ENCODE measurements around the gene MRPL20.
"Not testable (repeated sequence)": the region's sequence is repeated elsewhere in the genome, so short reads cannot be mapped to it uniquely, and the experiment has no call there.

MRPL20 gene

DNA sequence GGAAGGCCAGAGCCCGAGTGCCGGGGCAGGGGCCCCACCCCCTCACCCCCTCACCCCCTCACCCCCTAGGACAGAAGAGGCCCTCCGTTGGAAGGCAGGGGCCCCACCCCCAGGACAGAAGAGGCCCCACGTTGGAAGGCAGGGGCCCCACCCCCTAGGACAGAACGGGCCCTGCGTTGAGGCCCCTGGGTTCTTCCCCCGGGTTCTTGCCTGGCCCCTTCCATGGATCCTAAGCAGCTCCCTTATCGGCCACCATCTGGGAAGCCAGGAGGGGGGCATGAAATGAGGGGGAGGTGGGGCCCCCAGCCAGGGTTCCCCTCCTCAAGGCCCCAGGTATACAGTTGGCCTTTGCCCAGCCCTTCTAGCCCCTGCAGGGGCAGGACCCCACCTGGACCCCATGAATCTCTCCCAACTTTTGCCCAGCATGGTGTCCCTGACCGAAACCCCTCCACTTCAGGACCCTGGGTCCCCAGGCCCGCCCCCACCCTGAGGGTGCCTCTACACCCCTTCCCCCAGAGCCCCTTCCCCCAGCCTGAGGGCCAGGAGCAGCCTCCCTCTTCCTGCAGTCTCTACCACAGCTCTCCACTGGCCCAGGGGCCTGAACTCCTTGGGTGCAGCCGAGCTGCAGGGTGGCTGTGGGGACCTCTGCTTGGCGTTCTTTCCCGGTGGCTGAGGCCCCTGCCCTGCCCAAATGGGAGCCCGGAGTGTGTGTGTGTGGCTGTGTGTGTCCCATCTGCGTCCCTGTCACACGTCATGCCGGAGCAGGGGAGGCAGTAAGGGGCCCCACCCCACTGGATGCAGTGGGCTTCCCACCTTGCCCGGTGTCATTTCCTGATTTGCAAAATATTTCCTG is 24.1 kb upstream of the MRPL20 start:
- H3K4me3 ChIP-seq (ENCODE audit: low read length), result no peak overlapping the region
- TF ChIP-seq CTCF (IDR thresholded peaks at IDR 0.05; ENCODE audit: insufficient read depth, low read depth, low read length, missing control alignments), result no peak
- no peak for DNase-seq (ENCODE audit: low read depth)

DNA sequence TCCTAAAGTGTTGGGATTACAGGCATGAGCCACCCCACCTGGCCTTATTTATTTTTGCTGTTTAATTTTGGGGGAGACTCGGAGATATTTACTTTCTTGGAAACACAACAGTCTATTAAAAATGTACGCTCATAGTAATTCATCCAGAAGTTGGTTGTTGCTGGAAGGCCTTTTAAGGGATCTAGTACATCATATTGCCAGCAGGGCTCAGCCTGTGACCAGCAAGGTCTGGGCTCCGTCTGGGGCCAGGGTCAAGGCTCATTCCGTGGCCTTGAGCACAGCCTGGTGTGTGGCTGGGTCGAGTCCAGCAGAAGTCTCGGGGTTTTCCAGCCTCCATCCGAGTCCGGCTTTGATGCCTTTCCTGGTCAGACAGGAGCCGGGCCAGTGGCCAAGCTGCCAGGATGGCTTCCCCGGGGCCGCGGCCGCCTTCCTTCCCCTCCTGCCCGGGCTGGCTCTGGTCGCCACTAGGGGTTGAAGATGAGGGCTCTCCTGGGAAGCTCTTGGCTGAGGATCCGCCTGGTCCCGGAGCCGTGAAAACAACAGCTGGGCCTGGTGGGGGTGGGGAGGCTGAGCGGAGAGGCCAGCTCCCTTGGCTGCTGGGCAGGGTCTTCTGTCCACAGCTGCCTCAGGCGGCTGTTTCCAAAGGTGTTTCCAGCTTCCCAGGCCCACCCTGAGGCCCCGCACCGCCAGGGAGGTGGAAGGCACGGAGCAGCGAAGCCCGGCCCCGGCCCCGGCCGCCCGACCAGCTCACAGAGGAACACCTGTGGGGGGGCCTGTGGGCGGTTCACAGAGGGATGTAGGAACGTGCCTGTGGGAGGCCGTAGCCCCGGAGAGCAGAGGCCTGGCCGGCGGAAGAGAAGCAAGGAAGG is 23.3 kb upstream of the MRPL20 start:
- TF ChIP-seq CTCF (IDR thresholded peaks at IDR 0.05; ENCODE audit: insufficient read depth, low read depth, low read length, missing control alignments), result peak; percentile 22
- DNase-seq (ENCODE audit: low read depth), result no peak
- no peak overlapping the region for H3K4me3 ChIP-seq (ENCODE audit: low read length)

DNA sequence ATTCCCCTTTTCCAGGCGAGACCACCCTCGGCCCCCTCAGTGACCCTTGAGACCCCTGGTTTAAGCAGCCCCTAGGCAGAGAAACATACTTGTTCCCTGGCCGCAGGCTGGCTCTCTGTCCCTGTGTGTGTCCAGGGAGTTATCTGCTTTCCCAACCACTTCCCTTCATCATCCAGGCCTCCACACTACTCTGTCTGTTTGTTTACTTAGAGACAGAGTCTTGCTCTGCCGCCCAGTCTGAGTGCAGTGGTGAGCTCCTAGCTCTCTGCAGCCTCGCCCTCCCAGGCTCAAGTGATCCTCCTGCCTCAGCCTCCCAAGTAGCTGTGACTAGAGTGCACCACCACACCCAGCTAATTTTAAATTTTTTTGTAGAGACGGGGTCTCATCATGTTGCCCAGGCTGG is 22.6 kb upstream of the MRPL20 start:
- no peak for DNase-seq (ENCODE audit: low read depth)
- H3K4me3 ChIP-seq (ENCODE audit: low read length), result no peak overlapping the region
- no peak for TF ChIP-seq CTCF (IDR thresholded peaks at IDR 0.05; ENCODE audit: insufficient read depth, low read depth, low read length, missing control alignments)

DNA sequence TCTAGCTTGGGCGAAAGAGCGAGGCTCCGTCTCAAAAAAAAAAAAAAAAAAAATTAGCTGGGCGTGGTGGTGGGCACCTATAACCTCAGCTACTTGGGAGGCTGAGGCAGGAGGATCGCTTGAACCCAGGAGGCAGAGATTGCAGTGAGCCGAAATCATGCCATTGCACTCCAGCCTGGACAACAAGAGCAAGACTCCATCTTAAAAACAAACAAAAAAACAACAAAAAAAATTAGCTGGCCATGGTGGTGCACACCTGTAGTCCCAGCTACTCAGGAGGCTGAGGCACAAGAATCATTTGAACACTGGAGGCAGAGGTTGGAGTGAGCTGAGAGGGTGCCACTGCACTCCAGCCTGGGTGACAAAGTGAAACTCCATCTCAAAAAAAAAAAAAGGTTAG is 21.9 kb upstream of the MRPL20 start:
- H3K4me3 ChIP-seq (ENCODE audit: low read length); DNase-seq (ENCODE audit: low read depth): not testable (repeated sequence)

DNA sequence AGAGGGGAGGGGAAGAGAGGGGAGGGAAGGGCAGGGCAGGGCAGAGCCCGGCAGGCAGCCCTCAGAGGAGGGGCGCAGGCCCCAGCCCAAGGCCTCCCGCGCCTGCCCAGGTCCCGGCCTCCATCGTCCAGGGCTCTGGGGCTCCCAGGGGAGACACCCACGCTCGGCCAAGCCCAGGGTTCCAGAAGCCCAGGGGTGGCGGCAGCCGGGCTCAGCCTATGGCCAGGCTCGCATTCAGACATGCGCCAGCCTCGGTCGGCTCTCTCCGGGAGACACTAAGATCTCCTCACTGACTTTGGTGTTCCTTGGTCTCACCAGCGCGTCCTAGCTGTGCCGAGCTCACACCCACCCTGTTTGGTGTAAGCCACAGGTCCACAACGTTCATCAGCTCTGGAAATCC is 21.1 kb upstream of the MRPL20 start:
- no peak overlapping the region for H3K4me3 ChIP-seq (ENCODE audit: low read length)
- no peak for DNase-seq (ENCODE audit: low read depth)
- TF ChIP-seq CTCF (IDR thresholded peaks at IDR 0.05; ENCODE audit: insufficient read depth, low read depth, low read length, missing control alignments), result no peak

GRCh38 chr1:1427820-1428148 is 20.7 kb upstream of the MRPL20 start:
- DNase-seq (ENCODE audit: low read depth), result no peak
- no peak overlapping the region for H3K4me3 ChIP-seq (ENCODE audit: low read length)
- no peak for TF ChIP-seq CTCF (IDR thresholded peaks at IDR 0.05; ENCODE audit: insufficient read depth, low read depth, low read length, missing control alignments)

GRCh38 chr1:1427106-1427819 is 20.2 kb upstream of the MRPL20 start:
- TF ChIP-seq CTCF (IDR thresholded peaks at IDR 0.05; ENCODE audit: insufficient read depth, low read depth, low read length, missing control alignments), result no peak
- H3K4me3 ChIP-seq (ENCODE audit: low read length), result no peak overlapping the region
- no peak for DNase-seq (ENCODE audit: low read depth)
